Effector CD8-positive, alpha-beta T cell (primary cell): ENCODE data around the gene PHTF1.
"Not testable (repeated sequence)": the region's sequence is repeated elsewhere in the genome, so short reads cannot be mapped to it uniquely, and the experiment has no call there.

Experiments
- DNase-seq: peaks from one replicate; lab custom pipeline; 2025; lab: John Stamatoyannopoulos, UW

PHTF1 gene

DNA sequence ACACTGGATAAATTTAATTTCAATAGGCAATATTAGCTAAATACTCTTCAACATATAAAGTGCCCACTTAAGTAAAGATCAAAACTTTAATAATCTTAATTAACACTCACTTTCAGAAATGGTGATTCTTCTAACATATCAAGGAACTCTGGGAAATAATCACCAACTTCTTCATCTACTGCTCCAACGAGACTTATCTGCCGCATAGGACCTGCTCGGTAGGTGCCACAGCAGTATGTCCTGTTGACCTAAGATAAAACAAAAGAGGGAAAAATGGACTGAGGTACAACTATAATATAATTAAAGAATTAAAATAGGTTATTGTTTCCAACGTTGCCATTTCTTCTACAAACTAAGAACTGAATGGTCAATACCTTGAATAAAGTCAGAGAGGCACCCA lies 18.3 kb upstream of the PHTF1 start:
- DNase-seq = no peak

DNA sequence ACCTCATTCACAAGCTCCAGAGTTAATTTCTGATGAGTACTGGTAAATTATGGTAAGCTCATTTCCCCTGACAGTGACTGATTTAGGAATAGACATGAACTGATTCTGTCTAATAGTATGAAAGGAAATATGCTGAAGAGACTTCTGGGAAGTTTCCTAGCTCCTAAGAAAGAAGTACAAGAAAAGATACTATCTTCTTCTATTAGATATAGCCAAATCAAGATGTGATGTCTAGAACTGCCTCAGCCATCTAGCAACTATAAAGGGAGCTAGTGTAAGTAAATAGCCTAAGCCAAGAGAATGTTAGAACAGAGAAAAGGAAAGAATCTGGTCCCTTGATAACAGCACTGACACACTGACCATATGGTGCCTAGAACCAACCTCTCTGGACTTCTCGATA lies 10.7 kb upstream of the PHTF1 start:
- DNase-seq = no peak

DNA sequence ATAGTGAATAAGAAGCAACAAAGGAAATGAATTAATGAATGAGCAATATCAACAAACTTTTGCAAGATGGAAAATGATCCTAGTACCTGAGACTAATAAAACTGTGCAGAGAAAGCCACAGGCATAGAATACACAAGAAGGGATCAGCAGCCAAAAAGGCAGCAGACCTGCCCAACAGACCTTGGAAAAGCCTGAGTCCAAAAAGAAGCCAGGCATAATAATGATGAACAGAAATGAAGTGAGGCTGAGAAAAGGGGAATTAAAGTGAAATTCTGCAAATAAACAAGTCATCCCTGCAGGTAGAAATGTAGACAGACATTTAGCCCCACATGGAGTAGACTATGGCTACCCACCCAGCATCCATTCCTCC lies 10.3 kb upstream of the PHTF1 start:
- DNase-seq = no peak

DNA sequence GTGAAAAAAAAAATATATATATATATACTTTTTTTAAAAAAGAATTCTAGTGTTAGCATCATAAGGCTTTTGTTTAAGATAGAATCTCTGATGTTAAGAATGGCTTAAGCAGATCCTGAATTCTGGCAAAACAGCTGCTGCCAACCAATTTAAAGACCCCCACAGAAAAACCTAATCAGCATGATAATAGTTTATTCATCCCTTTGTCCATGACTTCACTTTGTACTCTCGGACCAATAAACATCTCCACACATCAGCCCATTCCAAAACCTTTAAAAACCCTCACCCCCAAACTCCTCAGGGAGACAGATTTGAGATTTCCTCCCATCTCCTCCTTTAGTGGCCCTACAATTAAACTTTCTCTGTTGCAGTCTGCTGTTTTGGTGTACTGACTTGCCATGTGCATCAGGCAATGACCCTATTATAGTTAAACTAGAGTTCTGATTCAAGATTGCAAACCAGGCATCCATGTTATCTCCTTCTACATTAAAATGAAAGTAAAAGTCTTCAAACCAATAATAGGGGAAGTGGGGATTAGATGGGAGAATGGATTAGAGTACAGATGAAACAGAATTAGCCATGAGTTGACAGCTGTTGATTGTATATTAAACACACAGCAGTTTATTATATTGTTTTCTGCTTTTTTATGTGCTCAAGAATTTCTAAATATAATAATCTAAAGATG lies 9.8 kb upstream of the PHTF1 start:
- DNase-seq = no peak

DNA sequence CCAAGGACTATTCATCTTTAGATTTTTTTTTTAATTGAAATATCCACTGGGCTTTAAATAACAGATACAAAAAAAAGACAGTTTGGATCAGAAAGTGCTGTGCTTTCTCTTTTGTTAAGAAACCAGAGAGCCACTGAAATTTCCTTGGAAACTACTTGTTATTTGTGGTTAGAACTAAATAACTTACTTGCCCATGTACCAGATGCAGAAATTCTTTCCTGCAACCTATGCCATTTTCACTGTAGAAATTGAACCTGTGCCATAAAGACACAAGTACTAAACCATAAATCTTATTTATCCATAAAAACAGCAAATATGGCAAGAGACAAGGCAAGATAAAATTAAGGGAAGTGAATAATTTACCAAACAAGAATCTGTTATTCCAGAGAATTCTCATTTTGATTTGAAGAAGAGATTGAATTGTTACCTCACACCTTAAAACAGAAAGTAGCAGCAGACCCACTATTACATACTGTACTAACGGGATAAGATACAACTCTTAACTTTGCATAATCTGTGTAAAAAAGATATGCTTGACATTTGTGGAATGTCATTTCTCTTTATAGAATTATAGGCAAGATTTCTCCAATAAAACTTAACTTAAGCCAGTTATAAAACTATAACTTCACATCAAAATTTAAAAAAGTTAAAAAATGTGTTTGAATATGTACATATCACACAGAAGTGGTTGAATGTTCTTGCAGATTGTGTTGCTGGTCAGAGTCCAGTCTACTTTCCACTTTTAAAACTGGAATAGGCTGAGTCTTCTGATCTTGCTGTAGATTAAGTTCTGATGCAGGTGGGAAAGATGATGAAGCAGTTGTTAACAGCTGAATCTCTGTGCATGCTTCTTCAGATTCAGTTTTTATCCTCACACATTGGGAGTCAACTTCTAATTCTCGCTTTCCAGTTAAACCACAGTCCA lies 6.3 kb upstream of the PHTF1 start:
- DNase-seq = no peak

DNA sequence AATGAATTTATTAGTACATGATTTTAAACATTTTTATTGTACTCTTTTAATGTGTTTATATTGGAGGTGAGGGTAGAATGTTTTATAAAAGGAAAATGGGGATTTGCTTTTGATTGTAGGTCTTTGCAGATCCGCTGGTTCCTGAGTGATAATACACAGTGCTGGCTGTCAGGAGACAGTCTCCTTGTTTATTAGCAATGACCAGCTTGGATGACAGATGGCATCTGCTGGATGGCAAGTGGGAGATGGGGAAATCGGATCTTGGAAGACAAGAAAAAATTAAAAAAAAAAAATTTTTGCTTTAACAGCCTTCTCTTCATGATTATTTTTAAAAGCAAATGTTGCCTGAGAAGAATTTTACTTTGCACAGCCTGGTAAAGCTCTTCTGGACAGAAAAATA lies 4.4 kb upstream of the PHTF1 start:
- DNase-seq = no peak

DNA sequence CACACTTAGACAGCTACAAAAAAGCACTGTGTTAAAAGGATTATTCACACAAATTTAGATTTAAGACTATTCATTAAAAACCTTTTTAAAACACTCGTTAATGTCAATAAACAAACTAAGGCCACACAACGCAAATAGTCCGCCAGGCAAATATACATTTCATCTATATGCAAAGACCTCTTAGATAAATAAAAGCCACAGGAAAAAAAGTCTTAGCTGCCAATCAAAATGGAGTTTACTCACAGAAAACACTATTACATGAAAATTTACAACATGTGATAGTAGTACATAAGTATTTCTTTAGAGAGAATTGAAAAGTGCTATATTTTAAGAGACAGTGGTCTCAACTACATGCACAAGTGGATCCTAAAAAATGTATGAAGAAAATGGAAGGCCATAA lies 2.7 kb upstream of the PHTF1 start:
- no peak for DNase-seq

DNA sequence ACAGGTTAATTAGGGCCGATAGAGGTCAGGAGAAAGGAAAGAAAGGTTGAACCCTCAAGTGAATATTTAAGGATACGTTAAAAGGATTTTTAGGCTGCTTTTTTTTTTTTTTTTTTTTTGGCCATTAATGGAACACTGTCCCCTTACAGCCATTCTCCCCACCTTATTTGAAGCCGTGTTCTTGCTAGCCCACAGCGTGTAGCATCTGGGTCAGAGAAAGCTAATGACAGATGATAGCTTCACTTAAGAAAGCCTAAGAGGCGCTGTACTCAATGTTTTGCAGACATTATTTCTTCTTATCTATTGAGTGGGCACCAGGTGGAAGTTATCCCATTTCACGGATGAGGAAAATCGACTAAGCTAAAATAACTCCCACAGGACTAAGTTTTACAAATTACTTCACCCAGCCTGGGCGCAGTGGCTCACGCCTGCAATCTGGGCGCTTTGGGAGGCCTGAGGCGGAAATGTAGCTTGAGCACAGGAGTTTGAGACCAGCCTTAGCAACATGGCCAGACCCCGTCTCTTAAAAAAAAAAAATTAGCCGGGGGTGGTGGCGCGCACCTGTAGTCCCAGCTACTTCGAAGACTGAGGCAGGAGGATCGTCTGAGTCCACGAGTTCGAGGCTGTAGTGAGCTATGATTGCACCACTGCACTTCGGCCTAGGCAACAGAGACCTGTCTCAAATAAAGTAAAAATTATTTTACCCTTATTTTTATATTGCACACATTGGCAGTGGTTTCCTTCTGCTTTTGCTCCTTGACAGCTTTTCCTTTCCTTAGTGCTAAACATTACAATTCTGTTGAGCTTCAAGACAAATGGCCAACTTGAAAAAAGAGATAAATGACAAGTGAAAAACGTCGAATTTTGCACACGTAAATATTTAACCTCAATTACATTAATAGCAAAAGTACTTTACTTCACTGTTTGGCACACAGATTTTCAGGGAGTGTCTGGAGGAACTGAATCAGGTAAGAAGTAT lies 1.1 kb upstream of the PHTF1 start:
- DNase-seq = no peak

DNA sequence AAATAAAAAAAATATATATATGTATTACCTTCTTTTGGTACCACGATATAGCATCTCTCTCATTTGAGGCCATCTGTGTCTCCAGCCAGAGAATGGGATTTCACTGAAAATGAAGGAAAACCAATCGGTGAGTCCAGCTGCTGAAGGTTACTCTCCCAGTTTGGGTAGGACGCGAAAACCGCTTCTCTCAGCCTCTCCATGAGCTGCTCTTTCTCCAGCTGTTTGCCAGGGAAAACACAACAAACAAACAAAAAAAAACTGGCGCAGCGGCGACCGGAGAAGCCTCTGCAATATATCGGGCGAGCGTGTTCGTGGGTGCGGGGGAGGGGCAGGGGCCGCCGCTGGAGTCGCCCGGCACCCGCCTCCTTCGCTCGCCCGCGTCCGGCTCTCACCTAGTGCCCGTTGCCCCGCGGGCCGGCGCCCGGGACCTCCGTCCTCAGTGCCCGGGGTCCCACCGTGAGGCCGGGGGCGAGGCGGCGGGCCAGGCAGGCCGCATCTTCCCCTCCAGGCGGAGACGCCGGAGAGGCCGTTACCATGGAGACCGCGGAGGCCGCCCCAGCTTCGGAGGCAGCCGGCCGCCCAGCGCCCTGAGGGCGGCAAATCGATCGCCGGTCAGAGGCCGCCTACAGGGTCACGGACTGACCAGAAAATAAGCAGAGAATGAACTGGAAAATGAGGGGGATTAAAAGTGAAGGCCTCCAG lies 504 bp downstream of the PHTF1 start:
- DNase-seq = peak; percentile 19

DNA sequence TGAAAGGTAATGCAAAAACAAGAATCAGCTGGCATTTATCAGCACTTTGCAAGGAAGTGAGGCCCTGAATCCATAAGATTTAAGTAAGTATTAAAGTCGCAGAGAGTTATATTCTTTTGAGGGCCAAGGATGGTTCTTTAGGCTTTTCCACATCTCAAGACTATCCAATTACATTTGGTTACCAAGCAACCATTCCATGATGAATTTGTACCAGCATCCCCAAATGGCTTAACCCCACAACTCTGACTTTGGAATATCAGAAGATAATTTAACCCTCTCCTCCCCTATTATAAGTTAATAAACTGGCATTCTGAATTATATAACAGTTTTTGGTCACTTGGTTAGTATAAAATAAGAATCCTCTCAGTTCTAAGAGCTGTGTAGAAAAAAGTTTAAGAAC lies 2.8 kb downstream of the PHTF1 start:
- DNase-seq = no peak

DNA sequence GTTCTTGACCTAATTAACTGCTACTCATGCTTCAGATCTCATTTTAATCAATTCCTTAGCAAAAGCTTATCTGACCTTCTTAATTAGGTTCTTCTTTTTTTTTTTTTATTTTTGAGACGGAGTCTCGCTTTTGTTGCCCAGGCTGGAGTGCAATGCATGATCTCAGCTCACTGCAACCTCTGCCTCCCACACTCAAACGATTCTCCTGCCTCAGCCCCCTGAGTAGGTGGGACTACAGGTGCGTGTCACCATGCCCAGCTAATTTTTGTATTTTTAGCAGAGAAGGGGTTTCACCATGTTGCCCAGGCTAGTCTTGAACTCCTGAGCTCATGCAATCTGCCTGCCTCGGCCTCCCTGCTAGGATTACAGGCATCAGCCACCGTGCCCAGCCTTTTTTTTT lies 6.0 kb downstream of the PHTF1 start:
- not testable (repeated sequence) for DNase-seq

DNA sequence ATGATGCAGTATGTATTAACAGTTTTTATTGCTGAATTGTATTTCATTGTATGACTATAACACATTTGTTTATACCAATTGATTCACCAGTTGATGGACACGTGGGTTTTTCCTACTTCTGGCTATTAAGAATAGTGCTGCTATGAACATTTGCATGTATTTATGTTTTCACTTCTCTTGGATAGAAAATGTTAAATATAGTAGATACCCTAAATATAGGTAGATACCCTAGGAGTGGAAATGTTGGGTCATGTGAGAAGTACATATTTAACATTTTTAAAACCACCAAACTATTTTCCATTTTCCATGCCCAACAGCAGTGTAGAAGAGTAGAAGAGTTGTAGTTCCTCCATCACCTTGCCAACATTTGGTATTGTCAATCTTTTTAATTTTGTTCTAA lies 7.8 kb downstream of the PHTF1 start:
- DNase-seq = no peak

DNA sequence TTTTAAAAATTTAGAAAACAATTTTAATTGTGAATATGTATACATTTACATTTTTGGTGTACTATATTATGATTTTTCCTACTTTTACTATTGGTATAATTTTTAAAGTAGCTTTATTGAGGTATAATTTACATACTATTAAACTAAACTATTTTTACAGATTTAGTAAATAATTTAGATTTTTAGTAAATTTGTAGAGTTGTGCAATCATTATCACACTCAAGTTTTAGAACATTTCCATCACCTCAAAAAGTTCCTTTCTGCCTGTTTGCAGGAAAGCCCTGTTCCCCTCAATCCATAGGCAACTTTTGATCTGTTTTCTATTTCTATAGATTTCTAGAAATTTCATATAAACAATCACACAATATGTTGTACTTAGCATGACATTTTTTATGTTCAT lies 8.2 kb downstream of the PHTF1 start:
- DNase-seq = no peak

DNA sequence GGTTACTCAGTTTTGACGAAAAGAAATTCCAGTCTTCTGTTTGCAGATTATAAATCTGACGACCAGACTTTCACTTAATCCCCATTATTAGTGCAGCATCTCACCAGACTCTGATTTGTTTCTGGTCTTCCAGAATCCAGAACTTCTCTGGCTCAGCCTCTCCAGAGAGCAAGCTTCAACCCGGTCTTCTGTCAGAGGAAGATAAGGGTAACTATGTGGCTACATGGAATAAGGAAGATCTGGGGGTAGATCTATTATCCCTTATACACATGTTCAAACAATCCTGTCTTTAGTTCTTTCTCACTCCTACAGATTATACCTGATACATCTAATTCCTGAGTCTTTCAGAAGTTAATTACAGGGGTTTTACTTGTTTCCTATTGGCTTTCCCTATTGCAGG lies 9.9 kb downstream of the PHTF1 start:
- no peak for DNase-seq

DNA sequence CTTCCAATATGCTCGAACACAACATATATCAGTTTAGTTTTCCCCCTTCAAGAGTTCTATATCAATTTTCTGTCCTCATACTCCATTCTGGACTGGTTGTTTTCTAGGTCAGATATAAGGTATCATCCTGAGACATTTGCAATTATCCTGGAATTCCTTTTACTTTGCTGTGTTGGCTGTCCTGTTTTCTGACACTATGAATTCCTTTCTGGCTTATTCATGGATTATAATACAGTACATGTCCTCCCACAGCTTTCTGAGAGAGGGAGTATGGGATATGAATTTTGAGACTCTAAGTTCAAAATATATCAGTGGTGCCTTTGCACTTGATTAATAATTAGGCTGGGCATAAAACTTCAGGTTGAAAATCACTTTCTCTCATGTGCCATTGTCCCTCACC lies 11.9 kb downstream of the PHTF1 start:
- no peak for DNase-seq

DNA sequence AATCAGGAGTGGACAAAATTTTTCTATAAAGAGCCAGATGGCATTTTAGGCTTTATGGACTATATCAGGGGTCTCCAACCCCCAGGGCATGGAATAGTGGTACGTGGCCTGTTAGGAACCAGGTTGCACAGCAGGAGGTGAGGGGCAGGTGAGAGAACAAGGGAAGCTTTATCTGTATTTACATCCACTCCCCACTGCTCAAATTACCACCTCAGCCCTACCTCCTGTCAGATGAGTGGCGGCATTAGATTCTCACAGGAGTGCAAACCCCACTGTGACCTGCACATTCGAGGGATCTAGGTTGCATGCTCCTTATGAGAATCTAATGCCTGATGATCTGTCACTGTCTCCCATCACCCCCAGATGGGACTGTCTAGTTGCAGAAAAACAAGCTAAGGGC lies 13.9 kb downstream of the PHTF1 start:
- DNase-seq = no peak

DNA sequence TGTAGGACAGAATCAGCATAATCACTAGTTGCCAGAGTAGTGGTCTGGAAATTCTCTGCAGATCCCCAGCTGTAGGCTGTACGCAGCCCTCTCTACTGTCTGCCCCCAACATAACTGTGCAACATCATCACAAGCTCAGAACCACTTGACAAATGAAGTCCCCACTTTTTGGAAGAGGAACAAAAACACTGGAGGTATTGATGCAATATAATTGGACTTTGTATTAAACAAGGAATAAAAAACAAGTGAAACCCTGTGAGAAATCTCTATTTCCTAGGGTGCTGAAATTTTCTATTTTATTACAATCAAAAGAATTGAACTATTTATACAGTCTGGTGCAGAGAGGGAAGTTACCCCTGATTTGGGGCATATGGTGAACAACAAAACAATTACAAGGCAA lies 15.2 kb downstream of the PHTF1 start:
- DNase-seq = no peak

DNA sequence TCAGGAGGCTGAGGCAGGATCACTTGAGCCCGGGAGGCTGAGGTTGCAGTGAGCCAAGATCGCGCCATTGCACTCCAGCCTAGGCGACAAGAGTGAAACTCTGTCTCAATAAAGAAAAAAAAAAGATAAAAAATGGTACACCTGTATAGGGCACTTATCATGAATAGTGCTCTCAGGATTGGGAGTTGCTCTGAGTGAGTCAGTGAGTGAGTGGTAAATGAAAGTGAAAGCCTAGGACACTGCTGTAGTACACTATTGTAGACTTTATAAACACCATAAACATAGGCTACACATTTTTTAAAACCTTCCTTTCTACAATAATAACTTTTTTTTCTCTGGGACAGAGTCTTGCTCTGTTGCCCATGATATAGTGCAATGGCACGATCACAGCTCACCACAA lies 16.8 kb downstream of the PHTF1 start:
- DNase-seq = no peak

DNA sequence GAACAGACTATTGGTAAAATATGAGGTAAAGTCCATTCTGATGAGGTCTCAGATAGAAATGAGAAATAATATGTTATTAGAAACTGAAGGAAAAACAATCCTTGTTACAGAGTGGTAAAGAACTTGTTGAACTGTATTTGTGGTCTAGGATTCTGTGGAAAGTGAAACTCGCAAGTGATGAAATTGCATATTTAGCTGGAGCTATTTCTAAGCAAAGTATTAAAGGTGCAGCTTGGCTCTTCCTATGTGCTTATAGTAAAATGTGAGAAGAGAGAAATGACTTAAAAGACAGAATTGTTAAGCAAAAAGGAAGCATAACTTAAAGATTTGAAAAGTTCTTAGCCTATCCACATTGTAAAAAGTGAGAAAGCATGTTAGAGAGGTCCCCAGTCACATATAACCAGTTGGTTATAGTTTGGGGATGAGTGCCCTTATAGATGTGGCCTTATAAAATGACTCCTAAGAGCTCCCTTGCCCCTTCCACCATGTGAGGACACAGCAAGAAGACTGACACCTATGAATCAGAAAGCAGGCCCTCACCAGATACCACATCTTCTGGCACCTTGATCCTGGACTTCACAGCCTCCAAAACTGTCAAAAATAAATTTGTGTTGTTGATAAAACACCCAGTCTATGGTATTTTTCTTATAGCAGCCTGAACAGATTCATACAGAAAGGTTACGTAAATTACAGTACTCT lies 24.8 kb downstream of the PHTF1 start:
- DNase-seq = no peak

DNA sequence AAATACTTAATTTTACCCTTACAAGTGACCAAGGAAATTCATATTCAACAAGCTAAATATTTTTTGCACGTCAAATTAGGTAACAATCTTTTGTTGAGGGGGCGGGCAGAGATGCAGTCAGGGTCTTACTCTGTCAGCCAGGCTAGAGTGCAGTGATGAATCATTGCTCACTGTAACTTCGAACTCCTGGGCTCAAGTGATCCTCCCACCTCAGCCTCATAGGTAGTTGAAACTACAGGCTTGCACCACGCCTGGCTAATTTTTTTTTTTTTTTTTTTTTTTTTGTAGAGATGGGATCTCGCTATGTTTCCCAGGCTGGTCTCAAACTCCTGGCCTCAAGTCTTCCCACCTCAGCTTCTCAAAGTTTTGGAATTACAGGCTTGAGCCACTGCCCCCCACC lies 26.5 kb downstream of the PHTF1 start:
- DNase-seq = no peak

DNA sequence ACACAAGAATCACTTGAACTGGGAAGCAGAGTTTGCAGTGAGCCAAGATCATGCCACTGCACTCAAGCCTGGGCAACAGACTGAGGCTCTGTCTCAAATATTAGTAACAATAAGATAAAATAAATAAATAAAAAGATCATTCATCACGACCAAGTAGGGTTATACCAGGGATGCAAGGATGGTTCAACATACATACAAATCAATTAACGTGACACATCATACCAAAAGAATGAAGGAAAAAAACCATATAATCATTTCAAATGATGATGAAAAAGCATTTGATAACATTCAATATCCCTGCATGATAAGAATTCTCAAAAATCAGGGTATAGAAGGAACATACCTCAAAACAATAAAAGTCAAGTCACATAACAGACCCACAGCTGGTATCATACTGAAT lies 38.3 kb downstream of the PHTF1 start:
- DNase-seq = no peak
